Body of pancreas (tissue), 4 donors: ENCODE results near the gene CD6.

Experiments used
- POLR2A ChIP-seq, 3 donors: fragments of 450-650 bp; IDR thresholded peaks; one replicate each; pipeline ENCODE4 v1.6.1; 2016; ENCODE audit warnings: antibody characterized with exemption in 3 of 3, mild to moderate bottlenecking in 2 of 3
- TF ChIP-seq, protein P1 (sequence below), 7 experiments: fragments of 450-650 bp in 4 of 7; fragments of 200-600 bp in 3 of 7; sonication (generic) in 3 of 7; IDR thresholded peaks; one replicate each; pipeline ENCODE4 v1.5.1; 2016 to 2019; ENCODE audit warnings: antibody characterized with exemption in 7 of 7

DNA sequence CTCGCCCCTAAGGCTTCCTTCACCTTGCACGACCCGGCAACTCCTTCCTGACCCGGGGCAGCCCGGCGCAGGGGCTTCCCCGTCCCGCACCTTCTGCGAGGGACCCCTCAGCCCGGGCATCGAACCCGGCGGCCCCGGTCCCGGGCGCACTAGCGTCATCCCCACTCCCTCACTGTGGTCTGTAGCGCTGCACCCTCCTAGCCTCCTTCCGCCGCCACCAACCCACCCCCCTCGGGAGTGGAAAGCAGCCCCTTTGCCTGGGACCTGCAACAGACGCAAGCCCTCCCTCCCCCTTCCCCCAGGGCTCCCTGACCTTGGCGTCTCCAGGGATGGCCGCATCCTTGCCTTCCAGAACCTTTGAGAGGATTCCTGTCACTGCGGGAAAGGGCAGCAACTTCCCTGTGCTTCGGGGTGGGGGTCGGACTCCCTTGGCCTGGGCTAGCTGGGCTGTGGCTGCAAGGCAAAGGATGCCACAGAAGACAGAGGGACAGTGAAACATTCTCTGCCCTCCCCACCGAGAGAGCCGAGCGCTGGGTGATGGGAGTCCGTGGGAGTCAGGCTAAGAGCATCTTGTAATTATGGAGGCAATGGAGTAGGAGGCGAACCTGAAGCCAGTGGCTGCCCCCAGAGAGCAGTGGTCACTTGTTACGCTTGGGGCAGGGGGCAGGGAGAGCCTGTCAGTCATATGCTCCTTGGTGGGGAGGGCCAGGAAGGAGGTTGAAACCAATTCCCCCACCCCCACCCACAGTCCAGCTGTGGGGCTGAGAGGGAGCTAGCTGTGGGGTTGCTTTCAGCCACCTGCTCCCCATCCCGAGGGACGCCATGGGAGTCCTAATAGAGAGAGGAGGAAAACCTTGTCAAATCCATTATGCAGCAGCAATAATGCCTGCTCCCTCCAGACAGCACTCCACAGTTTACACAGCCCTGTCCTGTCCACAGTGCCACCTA is 46.3 kb upstream of the CD6 start:
- no peak for TF ChIP-seq POLR2A (IDR thresholded peaks at IDR 0.05)
- TF ChIP-seq, protein P1, sequence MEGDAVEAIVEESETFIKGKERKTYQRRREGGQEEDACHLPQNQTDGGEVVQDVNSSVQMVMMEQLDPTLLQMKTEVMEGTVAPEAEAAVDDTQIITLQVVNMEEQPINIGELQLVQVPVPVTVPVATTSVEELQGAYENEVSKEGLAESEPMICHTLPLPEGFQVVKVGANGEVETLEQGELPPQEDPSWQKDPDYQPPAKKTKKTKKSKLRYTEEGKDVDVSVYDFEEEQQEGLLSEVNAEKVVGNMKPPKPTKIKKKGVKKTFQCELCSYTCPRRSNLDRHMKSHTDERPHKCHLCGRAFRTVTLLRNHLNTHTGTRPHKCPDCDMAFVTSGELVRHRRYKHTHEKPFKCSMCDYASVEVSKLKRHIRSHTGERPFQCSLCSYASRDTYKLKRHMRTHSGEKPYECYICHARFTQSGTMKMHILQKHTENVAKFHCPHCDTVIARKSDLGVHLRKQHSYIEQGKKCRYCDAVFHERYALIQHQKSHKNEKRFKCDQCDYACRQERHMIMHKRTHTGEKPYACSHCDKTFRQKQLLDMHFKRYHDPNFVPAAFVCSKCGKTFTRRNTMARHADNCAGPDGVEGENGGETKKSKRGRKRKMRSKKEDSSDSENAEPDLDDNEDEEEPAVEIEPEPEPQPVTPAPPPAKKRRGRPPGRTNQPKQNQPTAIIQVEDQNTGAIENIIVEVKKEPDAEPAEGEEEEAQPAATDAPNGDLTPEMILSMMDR (IDR thresholded peaks at IDR 0.05) = no peak
